OCI-LY1 (cell line): ENCODE results near the gene UBE2H.

Experiments
- H2AFZ ChIP-seq: fragments of 200-600 bp; sonication (generic), shearing (Covaris generic); 2 replicates; pipeline ENCODE4 v1.6.0; 2014; ENCODE audit warnings: antibody characterized with exemption, mild to moderate bottlenecking, low read length
- H3F3A ChIP-seq: fragments of 200-600 bp; sonication (generic), shearing (Covaris generic); 2 replicates; pipeline ENCODE4 v1.6.0; 2014; ENCODE audit warnings: mild to moderate bottlenecking, antibody characterized with exemption, low read length, moderate library complexity; ENCODE audit not compliant: insufficient read depth
- H3K27ac ChIP-seq: fragments of 200-600 bp; sonication (generic); 2 replicates; pipeline ENCODE4 v1.5.1; 2014; ENCODE audit warnings: low read length, mixed run types, mild to moderate bottlenecking, low read depth; ENCODE audit not compliant: poor library complexity, severe bottlenecking
- H3K27me3 ChIP-seq: fragments of 200-600 bp; sonication (generic); 2 replicates; pipeline ENCODE4 v1.6.0; 2014; ENCODE audit warnings: antibody characterized with exemption, mild to moderate bottlenecking, low read length, moderate library complexity; ENCODE audit not compliant: insufficient read depth
- H3K36me3 ChIP-seq: fragments of 200-600 bp; sonication (generic); 2 replicates; pipeline ENCODE4 v1.6.1; 2014; ENCODE audit warnings: mild to moderate bottlenecking, antibody characterized with exemption, low read length, moderate library complexity, mixed read lengths; ENCODE audit not compliant: insufficient read depth
- H3K4me1 ChIP-seq: fragments of 200-600 bp; sonication (generic); 2 replicates; pipeline ENCODE4 v1.5.1; 2014; ENCODE audit warnings: mild to moderate bottlenecking, low read length, moderate library complexity; ENCODE audit not compliant: insufficient read depth, severe bottlenecking
- H3K4me2 ChIP-seq: fragments of 200-600 bp; sonication (generic), shearing (Covaris generic); 2 replicates; pipeline ENCODE4 v1.6.1; 2014; ENCODE audit warnings: low read length
- H3K4me3 ChIP-seq: fragments of 200-600 bp; sonication (generic); 2 replicates; pipeline ENCODE4 v1.5.1; 2014; ENCODE audit warnings: low read length, low read depth, mild to moderate bottlenecking, mixed read lengths; ENCODE audit not compliant: poor library complexity, severe bottlenecking
- H3K79me2 ChIP-seq: fragments of 200-600 bp; shearing (Covaris generic); 2 replicates; pipeline ENCODE4 v1.6.1; 2016; ENCODE audit warnings: mixed run types, low read length, mixed read lengths; ENCODE audit not compliant: insufficient read depth
- H3K9ac ChIP-seq: fragments of 200-600 bp; sonication (generic), shearing (Covaris generic); 2 replicates; pipeline ENCODE4 v1.6.1; 2014; ENCODE audit warnings: mild to moderate bottlenecking, low read length, mixed read lengths
- H3K9me2 ChIP-seq: fragments of 200-600 bp; sonication (generic), shearing (Covaris generic); 2 replicates; pipeline ENCODE4 v1.6.1; 2014; ENCODE audit warnings: low read depth, mild to moderate bottlenecking, low read length, mixed read lengths
- H3K9me3 ChIP-seq: fragments of 200-600 bp; shearing (Covaris generic); 2 replicates; pipeline ENCODE4 v1.6.1; 2014; ENCODE audit warnings: low read length, mixed read lengths
- H4K20me1 ChIP-seq: fragments of 200-600 bp; sonication (generic), shearing (Covaris generic); 2 replicates; pipeline ENCODE4 v1.6.0; 2016; ENCODE audit warnings: mild to moderate bottlenecking, low read length; ENCODE audit not compliant: insufficient read depth
- EZH2 ChIP-seq: fragments of 200-600 bp; sonication (generic), shearing (Covaris generic); IDR thresholded peaks from 2 replicates; pipeline ENCODE4 v1.8.0; 2017; ENCODE audit warnings: borderline replicate concordance, mixed run types, mild to moderate bottlenecking, antibody characterized with exemption, low read length, moderate library complexity, mixed read lengths
- TF ChIP-seq, protein P1 (sequence below): fragments of 200-600 bp; sonication (generic), shearing (Covaris generic); IDR thresholded peaks from 2 replicates; pipeline ENCODE4 v1.5.1; 2017; ENCODE audit warnings: mild to moderate bottlenecking, antibody characterized with exemption, low read length, moderate library complexity, mixed read lengths

UBE2H gene

DNA sequence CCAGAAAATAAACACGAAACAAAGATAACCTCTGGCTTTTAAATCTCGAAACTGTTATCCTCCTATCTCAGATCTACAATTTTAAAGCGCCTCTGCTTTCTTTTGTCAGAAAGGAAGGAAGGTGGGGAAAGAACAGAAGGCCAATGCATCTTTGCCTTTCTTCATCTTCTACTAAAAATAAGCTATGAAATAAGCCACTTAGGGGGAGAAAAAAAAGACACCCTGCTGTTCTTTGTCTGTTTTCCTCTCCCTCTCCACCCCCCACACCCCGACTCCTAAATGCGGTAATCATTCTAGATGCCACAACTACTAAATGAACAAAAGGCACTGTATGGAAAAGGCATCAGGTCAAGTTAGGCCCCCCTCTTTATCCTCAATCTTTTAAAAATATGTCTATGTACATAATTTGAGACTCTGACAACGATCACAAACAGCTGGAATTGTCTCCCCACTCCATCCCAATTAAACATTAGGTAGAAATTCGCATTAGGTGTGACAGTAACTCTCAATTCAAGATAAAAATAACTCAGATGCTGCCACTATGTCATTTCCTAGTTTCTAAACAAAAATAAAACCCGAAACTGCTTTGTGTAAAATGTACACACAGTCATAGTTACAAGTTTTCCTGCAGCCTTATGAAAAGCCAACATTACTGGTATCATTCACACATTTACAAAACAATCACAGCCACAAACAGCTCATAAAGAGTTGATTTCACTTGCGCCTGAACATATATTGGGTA, 2.4 kb downstream of the UBE2H start:
- Histone ChIP-seq H3K4me2 (peak overlapping the region; percentile 85), H3K27ac (peak overlapping the region; percentile 91), H4K20me1 (no peaks in the 10 kb centered on the region), H2AFZ (no peak overlapping the region), H3K9me2 (no peaks in the 10 kb centered on the region), H3K4me3 (peak overlapping the region; percentile 76), H3K4me1 (peaks cover 47% of the 10 kb centered on the region), H3F3A (no peaks in the 10 kb centered on the region), H3K9ac (peak overlapping the region; percentile 85), H3K9me3 (no peaks in the 10 kb centered on the region), H3K36me3 (peaks cover 35% of the 10 kb centered on the region), H3K27me3 (no peaks in the 10 kb centered on the region), H3K79me2 (peaks cover 68% of the 10 kb centered on the region)
- TF ChIP-seq EZH2 = no peak
- TF ChIP-seq, protein P1, sequence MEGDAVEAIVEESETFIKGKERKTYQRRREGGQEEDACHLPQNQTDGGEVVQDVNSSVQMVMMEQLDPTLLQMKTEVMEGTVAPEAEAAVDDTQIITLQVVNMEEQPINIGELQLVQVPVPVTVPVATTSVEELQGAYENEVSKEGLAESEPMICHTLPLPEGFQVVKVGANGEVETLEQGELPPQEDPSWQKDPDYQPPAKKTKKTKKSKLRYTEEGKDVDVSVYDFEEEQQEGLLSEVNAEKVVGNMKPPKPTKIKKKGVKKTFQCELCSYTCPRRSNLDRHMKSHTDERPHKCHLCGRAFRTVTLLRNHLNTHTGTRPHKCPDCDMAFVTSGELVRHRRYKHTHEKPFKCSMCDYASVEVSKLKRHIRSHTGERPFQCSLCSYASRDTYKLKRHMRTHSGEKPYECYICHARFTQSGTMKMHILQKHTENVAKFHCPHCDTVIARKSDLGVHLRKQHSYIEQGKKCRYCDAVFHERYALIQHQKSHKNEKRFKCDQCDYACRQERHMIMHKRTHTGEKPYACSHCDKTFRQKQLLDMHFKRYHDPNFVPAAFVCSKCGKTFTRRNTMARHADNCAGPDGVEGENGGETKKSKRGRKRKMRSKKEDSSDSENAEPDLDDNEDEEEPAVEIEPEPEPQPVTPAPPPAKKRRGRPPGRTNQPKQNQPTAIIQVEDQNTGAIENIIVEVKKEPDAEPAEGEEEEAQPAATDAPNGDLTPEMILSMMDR = no peak

DNA sequence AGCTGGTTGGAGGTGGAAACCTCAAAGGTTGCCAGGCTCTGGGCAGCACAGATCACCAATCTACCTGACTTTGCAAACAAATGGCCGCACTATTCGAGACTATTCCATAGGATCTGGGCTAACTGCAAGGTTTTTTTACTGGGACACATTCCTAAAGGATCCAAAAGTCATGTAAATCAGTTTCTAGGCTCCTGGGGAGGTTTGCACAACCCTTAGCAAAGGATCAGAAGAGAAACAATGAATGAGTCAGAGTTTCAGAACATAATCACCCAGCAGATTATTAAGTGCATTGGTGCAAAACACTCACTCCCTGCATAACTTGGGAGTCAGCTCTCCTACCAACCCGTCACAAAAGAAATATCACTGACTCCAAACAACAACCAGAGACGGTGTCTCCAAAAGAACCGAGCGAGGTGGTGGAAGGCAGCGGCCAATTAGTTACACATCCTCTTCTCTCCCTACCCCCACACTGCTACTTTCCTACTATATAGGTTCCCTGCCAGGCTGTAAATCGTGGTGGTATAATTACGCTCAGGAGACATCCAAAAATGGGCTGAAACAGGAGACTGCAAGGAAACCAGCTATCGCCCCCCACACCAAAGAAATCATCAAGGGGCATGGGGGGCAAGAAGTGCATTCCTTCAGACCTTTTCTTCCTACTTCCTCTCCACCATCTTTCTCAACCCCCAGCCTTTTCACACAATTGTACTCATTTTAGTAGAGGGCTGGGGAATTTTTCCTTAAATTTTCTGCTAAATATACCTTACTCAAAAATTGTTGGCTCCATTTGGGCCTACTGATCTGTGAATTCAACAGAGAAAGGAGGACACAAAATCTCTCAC, 3.2 kb downstream of the UBE2H start:
- no peak for TF ChIP-seq EZH2
- TF ChIP-seq, protein P1 = no peak
- Histone ChIP-seq H3K36me3 (peaks cover 43% of the 10 kb centered on the region), H3K9me3 (no peaks in the 10 kb centered on the region), H2AFZ (no peak overlapping the region), H3K9ac (peak overlapping the region; percentile 85), H3K79me2 (peaks cover 76% of the 10 kb centered on the region), H3K4me2 (peak overlapping the region; percentile 85), H3K9me2 (no peaks in the 10 kb centered on the region), H3F3A (no peaks in the 10 kb centered on the region), H3K4me3 (peak overlapping the region; percentile 76), H3K27me3 (no peaks in the 10 kb centered on the region), H3K4me1 (peaks cover 47% of the 10 kb centered on the region), H3K27ac (peak overlapping the region; percentile 91), H4K20me1 (no peaks in the 10 kb centered on the region)

DNA sequence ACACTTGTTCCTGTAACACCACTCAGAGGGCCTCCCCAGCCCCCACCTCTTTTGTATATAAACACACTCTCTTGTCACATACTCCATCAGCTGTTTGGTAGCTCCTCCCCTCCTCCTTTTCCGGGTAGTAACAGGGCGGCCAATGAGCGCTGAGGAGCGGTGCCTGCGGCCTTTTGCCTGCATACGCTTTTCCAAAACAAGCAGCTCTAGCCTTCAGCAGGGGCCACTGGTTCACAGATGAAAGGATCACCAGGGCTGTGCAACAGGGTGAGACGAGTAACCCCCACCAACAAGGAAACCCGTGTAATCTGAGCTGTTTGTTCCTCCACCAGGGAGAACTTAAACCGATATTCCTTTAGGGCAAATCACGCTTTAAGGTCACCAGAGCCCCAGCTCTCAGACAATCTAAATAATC, 3.9 kb downstream of the UBE2H start:
- no peaks in the 10 kb centered on the region for H3K9me3 ChIP-seq
- no peaks in the 10 kb centered on the region for H4K20me1 ChIP-seq
- H3K9me2 ChIP-seq = no peaks in the 10 kb centered on the region
- peaks cover 83% of the 10 kb centered on the region for H3K79me2 ChIP-seq
- peaks cover 47% of the 10 kb centered on the region for H3K4me1 ChIP-seq
- H3K27me3 ChIP-seq = no peaks in the 10 kb centered on the region
- peak overlapping the region; percentile 91 for H3K27ac ChIP-seq
- peak overlapping the region; percentile 85 for H3K4me2 ChIP-seq
- H3K4me3 ChIP-seq = peak overlapping the region; percentile 76
- no peaks in the 10 kb centered on the region for H3F3A ChIP-seq
- TF ChIP-seq, protein P1 = no peak
- TF ChIP-seq EZH2 = no peak
- no peak overlapping the region for H2AFZ ChIP-seq
- peak overlapping the region; percentile 85 for H3K9ac ChIP-seq
- peaks cover 48% of the 10 kb centered on the region for H3K36me3 ChIP-seq
